ENCODE data around the gene SLIT1. TPM values are rescaled to one million over a fixed set of nuclear protein-coding genes. Genes with fewer than 3 reads are reported as not detected.
A peak's percentile ranks its signal among the peaks of the same experiment; 100 is the strongest.

The SLIT1 gene
- total RNA-seq, 4 donors from 2014 or later, result 0.04 to 0.13 TPM; not detected in 2

- WGBS, 2 donors (ENCODE audit: low coverage in 1 of 2), result 89 to 92% methylated on average over 6 of the region's 7 CpGs
- ATAC-seq, result no peak
- Histone ChIP-seq H3K4me1 (peaks cover 0 to 55% (median 11%) of the 10 kb centered on the region in 3 donors), H3K9me3 (no peaks in the 10 kb centered on the region), H3K4me3 (no peak overlapping the region), H3K36me3 (no peaks in the 10 kb centered on the region), H3K27ac (no peak overlapping the region), H3K27me3 (no peaks in the 10 kb centered on the region)
- TF ChIP-seq EP300 (IDR thresholded peaks at IDR 0.05) (no peak), POLR2AphosphoS5 (IDR thresholded peaks at IDR 0.05) (no peak), POLR2A (IDR thresholded peaks at IDR 0.05) (no peak), CTCF (IDR thresholded peaks at IDR 0.05) (no peak)
These were observed 163.1 kb downstream of the SLIT1 start for GRCh38 chr10:97022616-97023015.

DNA sequence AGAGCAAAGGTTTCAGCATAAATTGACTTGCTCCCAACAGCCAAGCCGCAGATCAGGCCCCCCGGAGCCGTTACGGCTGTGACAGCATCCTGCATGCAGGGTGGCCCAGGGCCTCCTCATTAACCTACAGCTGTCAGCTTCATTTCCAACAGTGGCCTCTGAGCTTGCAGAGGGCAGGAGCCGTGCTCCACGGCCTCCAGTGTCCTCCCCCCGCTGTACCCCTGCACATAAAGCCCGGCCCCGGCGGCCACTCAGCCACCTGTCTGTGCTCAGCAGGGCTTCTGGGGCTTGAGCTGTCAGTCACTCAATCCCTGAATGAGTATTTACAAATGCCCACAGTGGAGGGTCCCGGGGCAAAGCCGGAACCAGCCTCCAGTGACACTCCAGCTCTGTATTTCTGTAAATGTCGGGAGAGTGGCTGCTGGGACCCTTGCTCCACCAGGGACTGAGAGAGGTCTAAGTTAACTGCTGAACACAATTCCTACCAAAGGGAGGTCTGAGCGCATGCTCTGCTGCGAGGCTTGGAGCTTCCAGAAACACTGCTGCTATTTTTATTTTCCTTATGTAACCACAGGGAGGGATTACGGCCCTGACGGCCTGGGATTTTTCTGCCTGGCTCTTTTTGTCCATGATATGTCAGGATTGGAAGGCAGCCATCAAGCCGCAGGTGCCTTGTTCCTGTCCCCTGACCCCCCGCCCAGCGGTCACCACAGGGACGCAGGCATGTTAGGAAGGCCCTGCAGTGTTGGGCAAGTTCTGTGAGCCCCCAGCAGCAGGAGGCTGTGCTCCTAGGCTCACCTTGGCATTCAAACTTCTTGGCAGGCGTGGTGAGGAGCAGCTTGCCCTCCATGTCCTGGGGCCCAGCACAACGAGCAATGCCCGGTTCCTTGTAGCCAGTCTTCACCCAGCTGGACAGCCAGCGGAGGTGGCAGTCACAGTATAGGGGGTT is 165.0 kb downstream of the SLIT1 start:
- ATAC-seq, result peak; percentile 73
- no peaks in the 10 kb centered on the region for H3K36me3 ChIP-seq
- WGBS, 2 donors (ENCODE audit: low coverage in 1 of 2), result 12 to 25% methylated on average over 3 to 9 of the region's 25 CpGs
- TF ChIP-seq EP300 (IDR thresholded peaks at IDR 0.05), result no peak
- no peak for TF ChIP-seq POLR2A (IDR thresholded peaks at IDR 0.05)
- peak in 1 of 4 experiments; percentile 16 for TF ChIP-seq CTCF (IDR thresholded peaks at IDR 0.05)
- peak; percentile 41 for TF ChIP-seq POLR2AphosphoS5 (IDR thresholded peaks at IDR 0.05)
- H3K4me1 ChIP-seq, result peaks cover 0 to 54% (median 11%) of the 10 kb centered on the region in 3 donors
- no peaks in the 10 kb centered on the region for H3K9me3 ChIP-seq
- H3K4me3 ChIP-seq, result no peak overlapping the region
- no peaks in the 10 kb centered on the region for H3K27me3 ChIP-seq
- H3K27ac ChIP-seq, result peak overlapping the region in 3 of 4 donors; percentile 70 to 82 (median 80)

DNA sequence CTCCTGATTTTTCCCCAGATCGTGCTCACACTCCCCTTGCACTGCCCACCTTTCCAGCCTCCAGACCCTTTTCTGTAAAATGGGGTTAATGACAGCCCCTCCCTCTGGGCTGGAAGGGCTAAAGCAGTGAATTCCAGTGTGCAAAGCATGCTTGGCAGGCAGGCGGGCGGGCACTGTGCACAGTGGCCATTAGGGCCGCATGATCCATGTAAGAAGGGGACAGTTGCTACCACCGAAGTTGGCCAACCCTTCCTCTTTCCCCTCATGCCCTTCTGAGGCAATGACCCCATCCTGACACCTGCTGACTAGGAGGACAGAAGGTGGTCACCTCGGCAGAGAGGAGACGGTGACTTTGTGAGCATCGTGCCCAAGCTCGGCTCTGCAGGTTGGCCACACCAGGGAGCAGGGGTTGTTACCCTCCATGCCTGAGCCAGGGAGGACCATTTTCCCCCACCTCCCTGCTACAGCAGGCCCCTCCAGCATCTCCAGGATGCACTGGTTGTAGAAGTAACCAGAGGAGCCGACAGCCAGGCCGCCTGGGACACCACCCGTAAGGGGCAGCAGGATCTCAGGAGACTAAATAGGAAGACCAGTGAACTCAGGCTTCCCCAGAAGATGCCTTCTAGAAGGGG is 166.4 kb downstream of the SLIT1 start:
- Histone ChIP-seq H3K27ac (no peak overlapping the region), H3K9me3 (no peaks in the 10 kb centered on the region), H3K27me3 (no peaks in the 10 kb centered on the region), H3K36me3 (no peaks in the 10 kb centered on the region), H3K4me3 (no peak overlapping the region), H3K4me1 (peaks cover 0 to 40% (median 11%) of the 10 kb centered on the region in 3 donors)
- ATAC-seq, result no peak
- TF ChIP-seq EP300 (IDR thresholded peaks at IDR 0.05), result no peak
- no peak for TF ChIP-seq POLR2A (IDR thresholded peaks at IDR 0.05)
- no peak for TF ChIP-seq POLR2AphosphoS5 (IDR thresholded peaks at IDR 0.05)
- no peak for TF ChIP-seq CTCF (IDR thresholded peaks at IDR 0.05)
- 97% methylated on average over 5 of the region's 12 CpGs; no CpG with 5 or more reads in 1 of the 2 donors for WGBS, 2 donors (ENCODE audit: low coverage in 1 of 2)

- H3K9me3 ChIP-seq, result no peaks in the 10 kb centered on the region
- 76 to 80% methylated on average over 1 to 3 of the region's 18 CpGs for WGBS, 2 donors (ENCODE audit: low coverage in 1 of 2)
- H3K4me1 ChIP-seq, result peaks cover 0 to 32% (median 11%) of the 10 kb centered on the region in 3 donors
- H3K27me3 ChIP-seq, result no peaks in the 10 kb centered on the region
- ATAC-seq, result no peak
- H3K27ac ChIP-seq, result no peak overlapping the region
- no peaks in the 10 kb centered on the region for H3K36me3 ChIP-seq
- H3K4me3 ChIP-seq, result no peak overlapping the region
- TF ChIP-seq CTCF (IDR thresholded peaks at IDR 0.05) (no peak), POLR2AphosphoS5 (IDR thresholded peaks at IDR 0.05) (no peak), POLR2A (IDR thresholded peaks at IDR 0.05) (no peak)
These were observed 167.2 kb downstream of the SLIT1 start for GRCh38 chr10:97018251-97019212.
